Lower leg skin (tissue), 4 donors: Measurements from ENCODE around the gene R3HDM4. TPM values are rescaled to one million over a fixed set of nuclear protein-coding genes. Genes with fewer than 3 reads are reported as not detected.

Source experiments
- DNase-seq, 2 donors: peaks; one replicate each; pipeline ENCODE4 v3.0.0-alpha.2; 2019; ENCODE audit warnings: low spot score in 2 of 2
- H3K4me3 ChIP-seq: fragments of 200-600 bp; sonication (generic); 2 replicates; pipeline ENCODE4 v1.5.1; 2017; ENCODE audit warnings: mild to moderate bottlenecking, low read depth; ENCODE audit not compliant: poor library complexity, severe bottlenecking
- POLR2A ChIP-seq, 2 donors: fragments of 450-650 bp; IDR thresholded peaks; one replicate each; pipeline ENCODE4 v1.6.1; 2016 to 2017; ENCODE audit warnings: antibody characterized with exemption in 2 of 2, mild to moderate bottlenecking in 1 of 2, moderate library complexity in 1 of 2
- WGBS, 2 donors: methylation state at CpG; one replicate each; pipeline ENCODE4 v1.1.5; 2018; 5-methylcytosine and 5-hydroxymethylcytosine counted together
- intact Hi-C: fragments of 100-400 bp; cut with DNase I; formaldehyde crosslinking; loops from one replicate; pipeline ENCODE4 v1.15.0; 2023; ENCODE audit warnings: low total_unique reads
- total RNA-seq, 4 donors: library from RNA; depleted of rRNA; stranded (reverse); fragments of >200 nt; gene quantifications; one replicate each; pipeline ENCODE4 v1.1.0, GENCODE V29; 2016
- TF ChIP-seq, protein P1 (sequence below), 3 donors: fragments of 450-650 bp; IDR thresholded peaks; one replicate each; pipeline ENCODE4 v1.5.1; 2016; ENCODE audit warnings: antibody characterized with exemption in 3 of 3, mild to moderate bottlenecking in 3 of 3, moderate library complexity in 2 of 3

Gene R3HDM4
- total RNA-seq, 4 donors from 2014 or later = 58.1 to 75.6 (median 65.8) TPM

DNA sequence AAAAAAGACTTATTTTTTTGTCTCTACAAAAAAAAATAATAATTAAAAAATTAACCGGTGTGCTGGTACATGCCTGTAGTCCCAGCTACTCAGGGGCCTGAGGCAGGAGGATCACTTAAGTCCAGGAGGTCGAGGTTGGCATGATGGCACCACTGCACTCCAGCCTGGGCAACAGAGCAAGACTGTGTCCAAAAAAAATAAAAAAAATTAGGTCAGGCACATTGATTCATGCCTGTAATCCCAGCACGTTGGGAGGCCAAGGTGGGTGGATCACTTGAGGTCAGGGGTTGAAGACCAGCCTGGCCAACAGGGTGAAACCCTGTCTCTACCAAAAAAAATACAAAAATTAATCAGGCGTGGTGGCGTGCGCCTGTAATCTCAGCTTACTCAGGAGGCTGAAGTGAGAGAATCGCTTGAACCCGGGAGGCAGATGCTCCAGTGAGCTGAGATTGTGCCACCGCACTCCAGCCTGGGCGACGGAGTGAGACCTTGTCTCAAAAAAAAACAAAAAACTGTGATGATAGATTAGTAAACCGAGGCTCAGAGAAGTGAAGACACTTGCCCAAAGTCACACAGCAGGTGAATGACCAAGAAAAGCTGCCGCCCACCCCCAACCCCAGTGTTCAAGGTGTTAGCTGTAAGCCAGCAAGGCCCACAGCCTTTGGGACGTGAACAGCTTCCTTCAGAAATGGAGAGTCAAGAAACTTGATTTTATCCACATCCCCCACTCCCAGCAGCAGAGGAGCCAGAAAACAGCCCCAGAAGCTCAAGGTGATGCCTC lies 10.4 kb downstream of the R3HDM4 start:
- WGBS, 2 donors = 88 to 91% methylated on average over 14 of the region's 14 CpGs
- intact Hi-C loops = no loop called here
- TF ChIP-seq, protein P1, sequence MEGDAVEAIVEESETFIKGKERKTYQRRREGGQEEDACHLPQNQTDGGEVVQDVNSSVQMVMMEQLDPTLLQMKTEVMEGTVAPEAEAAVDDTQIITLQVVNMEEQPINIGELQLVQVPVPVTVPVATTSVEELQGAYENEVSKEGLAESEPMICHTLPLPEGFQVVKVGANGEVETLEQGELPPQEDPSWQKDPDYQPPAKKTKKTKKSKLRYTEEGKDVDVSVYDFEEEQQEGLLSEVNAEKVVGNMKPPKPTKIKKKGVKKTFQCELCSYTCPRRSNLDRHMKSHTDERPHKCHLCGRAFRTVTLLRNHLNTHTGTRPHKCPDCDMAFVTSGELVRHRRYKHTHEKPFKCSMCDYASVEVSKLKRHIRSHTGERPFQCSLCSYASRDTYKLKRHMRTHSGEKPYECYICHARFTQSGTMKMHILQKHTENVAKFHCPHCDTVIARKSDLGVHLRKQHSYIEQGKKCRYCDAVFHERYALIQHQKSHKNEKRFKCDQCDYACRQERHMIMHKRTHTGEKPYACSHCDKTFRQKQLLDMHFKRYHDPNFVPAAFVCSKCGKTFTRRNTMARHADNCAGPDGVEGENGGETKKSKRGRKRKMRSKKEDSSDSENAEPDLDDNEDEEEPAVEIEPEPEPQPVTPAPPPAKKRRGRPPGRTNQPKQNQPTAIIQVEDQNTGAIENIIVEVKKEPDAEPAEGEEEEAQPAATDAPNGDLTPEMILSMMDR (IDR thresholded peaks at IDR 0.05) = no peak
- no peak for TF ChIP-seq POLR2A (IDR thresholded peaks at IDR 0.05)
- DNase-seq = no peak
- H3K4me3 ChIP-seq = no peak overlapping the region

DNA sequence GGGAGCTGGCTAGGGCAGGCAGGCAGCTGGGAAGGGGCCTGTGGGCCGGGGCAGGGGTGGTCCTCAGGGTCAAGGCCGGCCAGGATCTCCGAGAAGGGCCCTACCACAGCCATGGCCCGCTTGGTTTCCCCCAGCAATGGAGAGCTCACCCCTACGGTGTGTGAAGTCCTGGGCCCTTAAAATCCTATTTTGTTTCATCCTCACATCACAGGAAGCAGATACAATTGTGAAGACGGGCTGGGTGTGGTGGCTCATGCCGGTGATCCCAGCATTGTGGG lies 11.0 kb downstream of the R3HDM4 start:
- no peak overlapping the region for H3K4me3 ChIP-seq
- WGBS, 2 donors = 81 to 91% methylated on average over 7 of the region's 7 CpGs
- DNase-seq = no peak
- intact Hi-C loops = no loop called here
- TF ChIP-seq, protein P1 (IDR thresholded peaks at IDR 0.05) = no peak
- no peak for TF ChIP-seq POLR2A (IDR thresholded peaks at IDR 0.05)

GRCh38 chr19:901216-902092 lies 11.6 kb downstream of the R3HDM4 start:
- intact Hi-C loops = no loop called here
- no peak for DNase-seq
- TF ChIP-seq POLR2A (IDR thresholded peaks at IDR 0.05) = no peak
- TF ChIP-seq, protein P1 (IDR thresholded peaks at IDR 0.05) = no peak
- 91 to 95% methylated on average over 27 of the region's 27 CpGs for WGBS, 2 donors
- no peak overlapping the region for H3K4me3 ChIP-seq

DNA sequence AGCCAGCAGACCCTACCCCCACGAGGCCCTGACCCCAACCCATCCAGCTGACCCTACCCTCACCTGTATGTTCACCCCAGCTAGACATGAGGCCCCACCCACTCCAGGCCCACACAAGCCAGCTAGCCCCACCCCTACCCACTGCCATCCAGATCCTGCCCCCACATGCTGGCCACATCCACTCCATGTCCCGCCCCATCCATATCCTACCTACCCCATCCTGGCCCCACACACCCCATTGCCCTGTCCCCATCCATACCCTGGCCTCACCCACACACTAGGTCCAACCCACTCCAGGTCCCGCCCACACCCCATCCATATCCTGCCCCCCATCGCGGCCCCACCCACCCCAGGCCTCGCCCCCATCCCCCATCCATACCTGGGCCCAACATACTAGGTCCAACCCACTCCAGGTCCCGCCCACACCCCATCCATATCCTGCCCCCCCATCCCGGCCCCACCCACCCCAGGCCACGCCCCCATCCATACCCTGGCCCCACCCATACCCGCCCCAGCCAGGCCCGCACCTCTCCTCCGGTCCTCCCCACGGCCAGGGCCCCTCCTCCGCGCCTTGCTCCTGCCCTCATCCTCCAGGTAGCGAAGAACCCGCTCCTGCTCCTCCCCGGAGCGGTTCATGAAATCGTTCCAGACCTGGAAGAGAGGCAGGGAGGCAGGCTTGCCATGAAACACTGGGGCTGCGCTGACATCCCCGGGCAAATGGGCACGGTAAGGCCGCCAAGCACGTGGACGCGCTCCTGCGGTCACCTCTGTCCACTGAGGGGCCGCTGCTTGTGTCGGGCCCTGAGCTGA lies 12.5 kb downstream of the R3HDM4 start:
- DNase-seq = no peak
- intact Hi-C loops = no loop called here
- no peak overlapping the region for H3K4me3 ChIP-seq
- 73 to 81% methylated on average over 20 to 23 of the region's 30 CpGs for WGBS, 2 donors
- TF ChIP-seq, protein P1 (IDR thresholded peaks at IDR 0.05) = no peak

GRCh38 chr19:900043-900301 lies 13.0 kb downstream of the R3HDM4 start:
- intact Hi-C loops = no loop called here
- no peak for DNase-seq
- WGBS, 2 donors = 86 to 92% methylated on average over 15 of the region's 15 CpGs

More at GRCh38 chr19:900043-900301, 13.0 kb downstream of the R3HDM4 start:
- H3K4me3 ChIP-seq = no peak overlapping the region
- TF ChIP-seq POLR2A (IDR thresholded peaks at IDR 0.05) = no peak
- TF ChIP-seq, protein P1 (IDR thresholded peaks at IDR 0.05) = no peak
